ENCODE measurements around the gene CACNG3.
"Not testable (repeated sequence)": the region's sequence is repeated elsewhere in the genome, so short reads cannot be mapped to it uniquely, and the experiment has no call there.

Gene CACNG3

GRCh38 chr16:24255456-24256371 is at the start of gene CACNG3:
Gene CACNG3, plus strand, starts transcription at chr16:24256335. Its CDS starts 420 bp downstream, at chr16:24256755.
- peak; percentile 20 for DNase-seq (ENCODE audit: low spot score)

GRCh38 chr16:24206926-24207325 is 49.2 kb upstream of the CACNG3 start:
- no peak for DNase-seq (ENCODE audit: low spot score)

- DNase-seq (ENCODE audit: low spot score): no peak
These were observed 47.4 kb upstream of the CACNG3 start for GRCh38 chr16:24208710-24209109.

GRCh38 chr16:24214992-24215391 is 41.1 kb upstream of the CACNG3 start:
- DNase-seq (ENCODE audit: low spot score): no peak

- DNase-seq (ENCODE audit: low spot score): no peak
These were observed 39.2 kb upstream of the CACNG3 start for GRCh38 chr16:24216961-24217360.

GRCh38 chr16:24217461-24217860 is 38.7 kb upstream of the CACNG3 start:
- no peak for DNase-seq (ENCODE audit: low spot score)

GRCh38 chr16:24218299-24218698 is 37.8 kb upstream of the CACNG3 start:
- DNase-seq (ENCODE audit: low spot score): no peak

GRCh38 chr16:24221219-24221618 is 34.9 kb upstream of the CACNG3 start:
- no peak for DNase-seq (ENCODE audit: low spot score)

- DNase-seq (ENCODE audit: low spot score): no peak
These were observed 27.6 kb upstream of the CACNG3 start for GRCh38 chr16:24228514-24228913.

- DNase-seq (ENCODE audit: low spot score): no peak
These were observed 23.2 kb upstream of the CACNG3 start for GRCh38 chr16:24232936-24233335.

- DNase-seq (ENCODE audit: low spot score): no peak
These were observed 21.4 kb upstream of the CACNG3 start for GRCh38 chr16:24234737-24235136.

- DNase-seq (ENCODE audit: low spot score): no peak
These were observed 20.3 kb upstream of the CACNG3 start for GRCh38 chr16:24235806-24236205.

GRCh38 chr16:24238846-24239245 is 17.3 kb upstream of the CACNG3 start:
- DNase-seq (ENCODE audit: low spot score): not testable (repeated sequence)

GRCh38 chr16:24246911-24247607 is 9.1 kb upstream of the CACNG3 start:
- no peak for DNase-seq (ENCODE audit: low spot score)

GRCh38 chr16:24253192-24253591 is 2.9 kb upstream of the CACNG3 start:
- DNase-seq (ENCODE audit: low spot score): peak; percentile 48

GRCh38 chr16:24257958-24258357 is 1.8 kb downstream of the CACNG3 start:
- no peak for DNase-seq (ENCODE audit: low spot score)

- no peak for DNase-seq (ENCODE audit: low spot score)
These were observed 2.7 kb downstream of the CACNG3 start for GRCh38 chr16:24258791-24259190.

- DNase-seq (ENCODE audit: low spot score): no peak
These were observed 6.7 kb downstream of the CACNG3 start for GRCh38 chr16:24262816-24263215.

- DNase-seq (ENCODE audit: low spot score): no peak
These were observed 14.7 kb downstream of the CACNG3 start for GRCh38 chr16:24270721-24271442.

GRCh38 chr16:24272379-24272778 is 16.2 kb downstream of the CACNG3 start:
- DNase-seq (ENCODE audit: low spot score): no peak

GRCh38 chr16:24273508-24274182 is 17.5 kb downstream of the CACNG3 start:
- DNase-seq (ENCODE audit: low spot score): no peak

GRCh38 chr16:24275413-24275812 is 19.3 kb downstream of the CACNG3 start:
- DNase-seq (ENCODE audit: low spot score): no peak
